SJSA1 (cell line): Measurements from ENCODE around the gene CEP135. TPM values are rescaled to one million over a fixed set of nuclear protein-coding genes. Genes with fewer than 3 reads are reported as not detected.
"Not testable (repeated sequence)": the region's sequence is repeated elsewhere in the genome, so short reads cannot be mapped to it uniquely, and the experiment has no call there.

Experiments
- DNase-seq, 2 experiments: peaks; one replicate each; pipeline ENCODE4 v3.0.0-alpha.2; 2015 to 2020; ENCODE audit warnings: low spot score in 2 of 2, low read depth in 1 of 2
- H3K27ac ChIP-seq: fragments of 250-450 bp; sonication (Bioruptor Pico); 2 replicates; pipeline ENCODE4 v1.5.1; 2020; ENCODE audit warnings: mild to moderate bottlenecking, moderate library complexity
- H3K27me3 ChIP-seq: fragments of 250-450 bp; sonication (Bioruptor Pico); replicated peaks from 2 replicates; pipeline ENCODE4 v1.5.1; 2020; ENCODE audit warnings: mild to moderate bottlenecking, moderate library complexity
- H3K36me3 ChIP-seq: fragments of 250-450 bp; sonication (Bioruptor Pico); 2 replicates; pipeline ENCODE4 v1.5.1; 2020; ENCODE audit warnings: mild to moderate bottlenecking
- H3K4me1 ChIP-seq: fragments of 250-450 bp; sonication (Bioruptor Pico); replicated peaks from 2 replicates; pipeline ENCODE4 v1.6.1; 2021; ENCODE audit warnings: mild to moderate bottlenecking
- H3K4me3 ChIP-seq: fragments of 250-450 bp; sonication (Bioruptor Pico); 2 replicates; pipeline ENCODE4 v1.5.1; 2020; ENCODE audit warnings: mild to moderate bottlenecking
- H3K9me3 ChIP-seq: fragments of 250-450 bp; sonication (Bioruptor Pico); replicated peaks from 2 replicates; pipeline ENCODE4 v1.5.1; 2020; ENCODE audit warnings: mild to moderate bottlenecking
- total RNA-seq: library from RNA; depleted of rRNA; stranded (reverse); fragments of >200 nt; shearing (Covaris generic); gene quantifications from 2 replicates; pipeline ENCODE4 v1.2.3, GENCODE V29; 2014

Gene CEP135
- total RNA-seq, 1 experiment from 2014 or later, result 14.0 TPM

GRCh38 chr4:55927803-55928437, 20.8 kb upstream of the CEP135 start:
- Histone ChIP-seq H3K4me3 (no peak overlapping the region), H3K9me3 (no peaks in the 10 kb centered on the region), H3K27ac (no peak overlapping the region), H3K36me3 (0 out of 2 replicates have a peak, but pooled peaks cover 6% of the 10 kb centered on the region), H3K27me3 (no peaks in the 10 kb centered on the region), H3K4me1 (peaks cover 24% of the 10 kb centered on the region)
- no peak for DNase-seq

DNA sequence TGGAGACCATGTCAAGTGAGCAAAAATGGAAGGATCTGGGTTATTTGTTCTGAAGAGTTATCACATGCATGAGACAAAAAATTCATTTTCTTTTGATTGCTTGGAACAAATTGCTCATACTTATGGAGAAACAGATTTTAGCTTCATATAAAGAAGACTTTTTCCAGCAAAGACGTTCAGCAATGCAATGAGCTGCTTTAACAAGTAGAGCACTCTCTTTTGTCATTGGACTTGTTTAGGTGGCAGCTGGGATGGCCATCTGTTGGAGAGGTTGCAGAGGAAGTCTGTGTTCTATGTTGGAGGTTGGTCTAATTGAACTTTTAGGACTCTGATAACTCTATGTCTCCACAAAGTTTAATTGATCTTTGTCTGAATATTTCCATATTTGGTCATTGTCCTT, 19.9 kb upstream of the CEP135 start:
- Histone ChIP-seq H3K36me3 (peaks cover 7% of the 10 kb centered on the region; the same call in 1 of the 2 replicates), H3K9me3 (no peaks in the 10 kb centered on the region), H3K27ac (no peak overlapping the region), H3K4me3 (no peak overlapping the region), H3K4me1 (peaks cover 30% of the 10 kb centered on the region), H3K27me3 (no peaks in the 10 kb centered on the region)
- no peak for DNase-seq

DNA sequence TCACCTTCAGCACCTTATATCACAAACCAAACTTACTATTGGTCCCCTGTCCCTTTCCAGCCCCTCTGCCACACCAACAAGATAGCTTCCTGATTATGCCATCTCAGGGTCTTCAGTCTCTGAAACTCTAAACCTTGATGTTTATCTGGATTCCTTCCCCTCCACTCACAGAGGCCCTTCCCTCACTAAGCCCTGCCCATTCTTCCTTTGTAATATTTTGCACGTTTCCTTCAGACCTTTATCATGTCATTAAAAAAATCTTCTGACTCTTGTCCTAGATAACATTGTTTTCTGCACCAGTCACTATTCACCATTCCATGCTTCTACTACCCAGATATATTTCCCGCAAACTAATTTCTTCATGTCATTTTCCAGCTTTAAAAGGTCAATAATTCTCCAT, 17.7 kb upstream of the CEP135 start:
- Histone ChIP-seq H3K36me3 (peaks cover 13% of the 10 kb centered on the region), H3K27me3 (no peaks in the 10 kb centered on the region), H3K4me1 (peaks cover 25% of the 10 kb centered on the region), H3K27ac (peak overlapping the region; percentile 42; the same call in 1 of the 2 replicates), H3K9me3 (no peaks in the 10 kb centered on the region; the same call in 1 of the 2 replicates), H3K4me3 (no peak overlapping the region)
- DNase-seq, result no peak

GRCh38 chr4:55931833-55932232, 16.9 kb upstream of the CEP135 start:
- Histone ChIP-seq H3K9me3 (no peaks in the 10 kb centered on the region; the same call in 1 of the 2 replicates), H3K4me1 (peaks cover 25% of the 10 kb centered on the region), H3K27me3 (no peaks in the 10 kb centered on the region), H3K36me3 (peaks cover 16% of the 10 kb centered on the region), H3K4me3 (no peak overlapping the region), H3K27ac (peak overlapping the region; percentile 42)
- DNase-seq, result peak in 1 of 2 experiments; percentile 55

DNA sequence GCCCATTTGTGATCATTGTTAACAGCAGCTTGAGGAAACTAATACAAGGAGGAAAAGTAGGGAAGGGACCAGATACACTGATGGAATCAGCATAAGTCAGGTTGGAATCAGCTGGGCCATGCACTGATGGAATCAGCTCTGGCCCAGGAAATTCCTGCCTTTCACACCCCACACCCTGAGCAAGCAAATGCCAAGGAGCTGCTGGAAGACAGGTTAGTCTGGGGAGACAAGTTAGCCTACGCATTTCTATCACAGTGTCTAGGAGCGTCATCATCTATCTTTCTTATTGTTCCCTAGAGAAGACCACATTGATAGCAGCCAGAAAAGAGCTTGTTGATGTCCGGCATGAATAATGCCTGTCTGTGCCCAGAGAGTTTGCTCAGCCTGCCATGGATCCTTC, 16.2 kb upstream of the CEP135 start:
- Histone ChIP-seq H3K27ac (peak overlapping the region; percentile 42; the same call in 1 of the 2 replicates), H3K9me3 (peaks cover 3% of the 10 kb centered on the region; the same call in 1 of the 2 replicates), H3K36me3 (peaks cover 22% of the 10 kb centered on the region), H3K4me3 (no peak overlapping the region), H3K27me3 (no peaks in the 10 kb centered on the region), H3K4me1 (peaks cover 25% of the 10 kb centered on the region)
- DNase-seq, result no peak

GRCh38 chr4:55933611-55934010, 15.1 kb upstream of the CEP135 start:
- DNase-seq, result no peak
- H3K4me1 ChIP-seq, result peaks cover 25% of the 10 kb centered on the region
- H3K27ac ChIP-seq, result no peak overlapping the region
- no peaks in the 10 kb centered on the region for H3K27me3 ChIP-seq
- H3K36me3 ChIP-seq, result peaks cover 33% of the 10 kb centered on the region
- H3K4me3 ChIP-seq, result no peak overlapping the region
- H3K9me3 ChIP-seq, result peaks cover 4% of the 10 kb centered on the region; the same call in 1 of the 2 replicates

DNA sequence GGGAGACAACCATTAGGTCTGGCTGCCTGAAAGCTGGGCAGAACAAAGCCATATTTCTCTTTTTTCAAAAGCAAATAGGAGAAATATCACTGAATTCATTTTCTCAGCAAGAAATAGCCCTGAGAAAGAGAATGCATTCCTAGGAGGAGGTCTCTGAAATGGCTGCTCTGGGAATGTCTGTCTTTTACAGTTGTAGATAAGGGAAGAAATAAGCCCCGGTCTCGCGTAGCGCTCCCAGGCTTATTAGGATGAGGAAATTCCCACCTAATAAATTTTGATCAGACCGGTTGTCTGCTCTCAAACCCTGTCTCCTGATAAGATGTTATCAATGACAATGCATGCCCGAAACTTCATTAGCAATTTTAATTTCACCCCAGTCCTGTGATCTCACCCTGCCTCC, 12.8 kb upstream of the CEP135 start:
- H3K27ac ChIP-seq, H3K9me3 ChIP-seq, H3K27me3 ChIP-seq, DNase-seq, H3K4me3 ChIP-seq: not testable (repeated sequence)
- Histone ChIP-seq H3K4me1 (peaks cover 25% of the 10 kb centered on the region), H3K36me3 (peaks cover 47% of the 10 kb centered on the region)

DNA sequence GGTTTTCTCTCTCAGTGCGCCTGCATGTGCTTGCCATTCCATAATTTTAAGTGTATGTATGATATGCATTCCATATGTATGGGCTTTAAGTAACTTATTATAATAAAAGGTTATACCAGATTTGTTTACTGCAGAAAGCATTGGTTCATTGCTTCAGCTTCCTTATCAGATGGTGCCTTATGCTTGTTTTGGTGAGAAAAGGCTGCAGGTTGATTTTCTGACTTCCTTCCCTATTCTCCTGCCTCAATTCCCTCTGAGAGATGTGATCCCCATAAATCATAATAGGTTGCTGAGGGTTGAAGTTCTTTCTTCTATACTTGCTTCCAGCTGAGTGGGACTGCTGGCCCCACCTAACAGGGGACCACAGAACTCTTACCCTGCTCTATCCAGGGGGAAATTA, 10.3 kb upstream of the CEP135 start:
- H3K9me3 ChIP-seq, result peaks cover 4% of the 10 kb centered on the region; the same call in 1 of the 2 replicates
- no peak for DNase-seq

DNA sequence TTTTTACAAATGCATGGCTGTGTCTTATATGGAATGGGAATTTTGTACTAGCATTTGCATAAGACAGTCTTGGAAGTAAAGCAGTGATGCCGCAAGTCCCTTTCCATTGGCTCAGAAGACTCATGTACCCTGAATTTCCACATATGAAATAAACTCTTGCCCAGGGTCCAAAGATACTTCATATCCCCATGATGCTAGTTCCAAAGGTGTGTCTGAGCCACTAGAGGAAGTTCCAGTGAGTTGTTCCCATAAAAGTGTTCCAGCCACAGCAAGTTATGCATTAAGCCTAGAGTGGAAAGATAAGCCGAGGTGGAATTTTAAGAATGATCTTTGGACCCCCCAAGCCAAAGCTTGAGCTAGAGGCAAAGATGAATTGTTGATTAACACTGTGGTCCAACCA, 9.3 kb upstream of the CEP135 start:
- Histone ChIP-seq H3K9me3 (peaks cover 4% of the 10 kb centered on the region; the same call in 1 of the 2 replicates), H3K27me3 (no peaks in the 10 kb centered on the region), H3K36me3 (peaks cover 42% of the 10 kb centered on the region), H3K27ac (no peak overlapping the region), H3K4me1 (no peaks in the 10 kb centered on the region), H3K4me3 (no peak overlapping the region)
- no peak for DNase-seq

More for the DNA sequence above, 10.3 kb upstream of the CEP135 start:
- Histone ChIP-seq H3K27ac (no peak overlapping the region), H3K4me1 (no peaks in the 10 kb centered on the region; the same call in 1 of the 2 replicates), H3K36me3 (peaks cover 47% of the 10 kb centered on the region), H3K4me3 (no peak overlapping the region), H3K27me3 (no peaks in the 10 kb centered on the region)

DNA sequence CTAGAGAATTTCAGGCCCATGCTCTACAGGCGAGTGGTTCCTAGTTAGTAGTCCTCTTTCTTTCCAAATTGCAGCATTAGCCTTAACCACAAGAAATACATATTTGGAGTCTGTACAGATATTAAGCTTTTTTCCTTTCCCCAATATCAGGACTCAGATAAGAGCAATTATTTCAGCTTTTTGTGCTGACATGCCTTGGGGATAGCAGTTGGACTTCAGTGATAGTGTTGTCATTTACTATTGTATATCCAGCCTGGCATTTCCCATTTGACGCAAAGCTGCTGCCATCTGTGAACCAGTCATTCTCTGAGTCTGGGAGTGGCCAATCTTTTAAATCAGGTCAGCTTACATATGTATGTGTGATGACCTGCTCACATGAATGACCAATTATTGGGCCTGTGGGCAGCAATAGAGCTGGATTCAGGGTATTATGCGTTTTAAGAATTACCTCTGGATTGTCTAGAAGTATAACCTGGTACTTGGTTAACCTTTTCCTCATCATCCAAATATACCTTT, 6.8 kb upstream of the CEP135 start:
- H3K27me3 ChIP-seq, result no peaks in the 10 kb centered on the region
- peaks cover 49% of the 10 kb centered on the region for H3K36me3 ChIP-seq
- H3K27ac ChIP-seq, result no peak overlapping the region
- H3K4me3 ChIP-seq, result no peak overlapping the region
- no peak for DNase-seq
- 0 out of 2 replicates have a peak, but pooled peaks cover 4% of the 10 kb centered on the region for H3K9me3 ChIP-seq
- peaks cover 16% of the 10 kb centered on the region for H3K4me1 ChIP-seq

DNA sequence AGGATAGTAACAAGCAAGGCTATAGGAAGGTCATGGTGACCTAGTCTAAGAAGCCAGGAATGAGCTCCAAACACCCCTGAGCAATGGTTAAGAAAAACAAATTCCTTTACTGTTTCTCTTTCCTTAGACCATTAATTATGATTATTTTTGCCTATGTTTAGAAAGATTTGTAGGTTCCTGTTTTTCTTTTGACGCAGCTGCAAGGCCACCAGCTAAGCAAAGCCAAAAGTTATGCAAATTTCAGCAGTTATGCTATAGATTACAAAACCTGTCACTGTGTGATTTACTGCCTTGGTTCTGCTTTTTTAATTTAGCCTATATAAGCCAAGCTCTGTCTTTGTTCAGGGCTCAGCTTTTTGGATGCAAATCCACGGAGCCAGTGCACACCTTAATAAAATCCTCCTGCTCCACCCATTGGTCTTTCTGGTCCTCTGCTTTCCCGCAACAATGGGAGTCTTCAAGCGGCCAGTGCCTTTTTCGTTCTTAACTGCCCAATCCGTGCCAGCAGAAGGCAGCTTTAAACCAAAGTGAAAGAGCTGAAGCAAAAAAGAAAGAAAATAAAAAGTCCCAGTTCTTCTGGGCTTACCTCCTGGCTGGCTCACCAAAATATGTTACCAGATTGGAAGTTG, 1.4 kb upstream of the CEP135 start:
- Histone ChIP-seq H3K9me3 (no peaks in the 10 kb centered on the region), H3K4me1 (peaks cover 34% of the 10 kb centered on the region), H3K27ac (peak overlapping the region; percentile 100), H3K27me3 (no peaks in the 10 kb centered on the region), H3K4me3 (peak overlapping the region; percentile 90), H3K36me3 (peaks cover 20% of the 10 kb centered on the region)
- DNase-seq, result no peak

DNA sequence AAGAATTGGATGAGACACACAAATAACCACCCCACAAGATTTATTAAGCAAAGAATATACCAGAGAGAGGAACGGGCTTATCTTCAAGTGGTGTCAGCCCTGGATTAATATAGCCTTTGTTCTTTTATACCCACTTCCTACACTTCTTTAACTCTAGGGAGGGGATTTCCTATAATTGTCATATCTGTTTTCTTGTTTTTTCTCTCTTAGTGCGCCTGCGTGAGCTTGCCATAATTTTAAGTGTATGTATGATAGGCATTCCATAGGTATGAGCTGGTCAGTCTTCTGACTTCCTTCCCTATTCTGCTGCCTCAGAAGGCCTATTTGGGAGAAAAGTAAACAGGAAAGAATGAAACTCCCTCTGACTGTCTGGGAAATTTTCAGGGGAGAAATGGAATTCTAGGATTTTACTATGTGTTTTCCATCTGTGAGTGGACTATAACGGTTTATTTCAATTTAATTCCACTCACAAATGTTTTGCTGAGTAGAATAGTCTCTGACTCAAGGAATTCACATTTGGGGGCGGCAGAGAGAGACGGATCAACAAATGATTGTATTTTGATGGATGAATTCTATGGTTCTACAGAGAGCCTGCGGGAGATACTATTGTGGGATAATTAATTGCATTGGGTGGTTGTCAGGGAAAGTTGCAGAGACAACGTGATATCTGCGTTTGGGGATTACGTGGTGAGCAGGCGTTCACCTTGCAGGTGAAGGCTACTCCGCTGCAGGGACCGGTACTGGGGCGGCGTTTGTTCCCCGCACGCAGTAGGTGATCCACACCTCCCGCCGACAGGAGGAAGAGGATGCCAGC, 626 bp upstream of the CEP135 start:
- Histone ChIP-seq H3K9me3 (no peaks in the 10 kb centered on the region), H3K4me3 (peak overlapping the region; percentile 90), H3K36me3 (peaks cover 27% of the 10 kb centered on the region), H3K27me3 (no peaks in the 10 kb centered on the region), H3K4me1 (peaks cover 34% of the 10 kb centered on the region), H3K27ac (peak overlapping the region; percentile 100)
- DNase-seq, result peak; percentile 82 to 95

GRCh38 chr4:55949482-55949802, 697 bp downstream of the CEP135 start:
- Histone ChIP-seq H3K4me1 (peaks cover 34% of the 10 kb centered on the region), H3K27me3 (no peaks in the 10 kb centered on the region), H3K27ac (peak overlapping the region; percentile 100), H3K36me3 (peaks cover 38% of the 10 kb centered on the region), H3K4me3 (peak overlapping the region; percentile 90), H3K9me3 (no peaks in the 10 kb centered on the region)
- no peak for DNase-seq
